Measurements from ENCODE around the gene RPUSD4. TPM values are rescaled to one million over a fixed set of nuclear protein-coding genes. Genes with fewer than 3 reads are reported as not detected.

RPUSD4 gene
- total RNA-seq, 1 donor from 2014 or later, result 18.9 TPM

DNA sequence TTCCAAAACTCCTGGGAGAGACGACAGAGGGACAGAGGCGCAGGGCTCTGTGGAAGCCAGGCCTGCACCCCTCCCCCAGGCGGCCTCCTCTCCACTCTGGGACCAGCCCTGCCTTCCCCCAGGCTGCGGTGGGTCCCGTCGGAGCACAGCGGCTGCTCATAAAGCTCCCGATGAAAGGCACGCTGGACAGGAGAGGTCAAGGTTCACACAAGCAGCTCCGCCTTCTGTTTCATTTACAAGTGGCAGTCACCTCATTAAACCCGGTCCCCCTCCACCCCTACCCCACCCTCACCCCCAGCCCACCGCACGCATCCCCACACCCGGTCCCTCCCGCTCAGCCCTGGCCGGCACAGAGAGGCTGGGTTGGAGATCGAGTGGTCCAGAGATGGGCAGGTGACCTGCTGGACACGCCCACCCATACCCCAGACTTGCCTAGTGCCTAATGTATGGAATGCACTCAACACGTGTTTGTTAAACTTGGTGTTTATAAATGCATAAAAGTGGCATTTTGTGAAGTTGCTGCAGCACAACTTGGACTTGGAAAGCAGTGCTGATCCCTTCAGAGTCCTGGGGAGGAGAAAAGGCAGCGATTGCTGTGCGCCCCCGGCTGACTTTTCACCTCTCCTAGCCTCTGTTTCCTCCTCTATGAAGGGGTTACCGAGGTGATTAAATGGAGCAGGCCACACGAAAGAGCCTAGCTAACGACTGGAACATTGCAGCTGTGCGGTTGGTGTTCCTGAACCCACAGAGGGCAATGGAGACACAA is 26.0 kb downstream of the RPUSD4 start:
- no peak for DNase-seq (ENCODE audit: extremely low read depth, low read depth, low spot score)

DNA sequence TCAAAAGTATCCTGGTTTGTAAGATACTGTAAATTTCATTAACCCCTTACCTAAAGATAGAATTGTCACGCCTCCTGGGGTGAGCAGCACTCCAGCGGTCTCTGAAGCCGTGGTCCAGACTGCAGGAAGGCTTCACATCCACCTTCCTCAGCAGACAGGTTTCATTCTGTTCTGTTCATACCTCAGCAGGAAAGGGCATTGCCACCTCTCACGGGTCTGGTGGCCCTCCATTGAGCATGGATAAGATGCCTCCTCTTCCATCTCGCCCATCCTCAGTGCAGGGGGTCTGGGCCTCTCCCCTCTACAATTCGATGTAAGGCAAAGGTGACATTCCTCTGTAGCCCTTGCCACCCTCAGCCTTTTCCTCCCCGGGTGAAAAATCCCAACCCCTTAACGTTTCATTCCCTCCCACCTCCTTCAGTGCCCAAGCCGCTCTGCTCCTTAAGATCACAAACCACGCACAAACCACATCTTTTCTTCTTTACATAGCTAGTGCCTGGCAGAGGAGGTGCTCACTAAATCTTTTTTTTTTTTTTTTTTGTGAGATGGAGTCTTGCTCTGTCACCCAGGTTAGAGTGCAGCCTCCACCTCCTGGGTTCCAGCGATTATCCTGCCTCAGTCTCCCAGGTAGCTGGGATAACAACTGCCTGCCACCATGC is 28.5 kb downstream of the RPUSD4 start:
- no peak for DNase-seq (ENCODE audit: extremely low read depth, low read depth, low spot score)

DNA sequence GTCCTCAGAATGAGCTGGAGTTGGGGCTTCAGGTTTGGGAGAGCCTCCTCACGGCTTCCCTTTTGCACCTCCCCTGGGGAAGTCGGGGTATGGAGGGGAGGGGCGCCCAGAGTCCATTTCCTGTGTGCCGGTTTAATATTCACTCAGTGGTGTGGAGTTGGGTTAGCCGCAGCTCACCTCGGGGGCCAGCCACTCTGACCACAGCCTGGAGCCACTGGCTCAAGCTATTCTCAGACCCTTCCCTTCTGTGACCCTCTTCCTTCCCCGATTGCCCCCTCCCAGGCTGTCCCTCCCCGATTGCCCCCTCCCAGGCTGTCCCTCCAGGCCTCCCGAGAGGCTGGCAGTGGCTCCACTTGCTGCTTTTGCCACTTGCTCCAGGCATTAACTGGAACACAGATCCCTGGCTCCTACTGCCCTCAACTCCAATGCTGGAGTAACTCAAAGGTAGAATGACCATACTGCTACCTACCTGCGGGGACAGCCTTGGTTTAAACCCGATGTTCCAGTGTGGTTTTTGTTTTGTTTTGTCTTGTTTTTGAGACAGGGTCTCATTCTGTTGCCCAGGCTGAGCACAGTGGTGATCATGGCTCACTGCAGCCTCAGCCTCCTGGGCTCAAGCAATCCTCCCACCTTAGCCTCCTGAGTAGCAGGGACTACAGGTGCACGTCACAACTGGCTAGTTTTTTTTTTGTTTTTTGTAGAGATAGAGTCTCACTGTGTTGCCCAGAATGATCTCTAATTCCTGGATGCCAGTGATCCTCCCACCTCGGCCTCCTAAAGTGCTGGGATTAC is 29.3 kb downstream of the RPUSD4 start:
- no peak for DNase-seq (ENCODE audit: extremely low read depth, low read depth, low spot score)

DNA sequence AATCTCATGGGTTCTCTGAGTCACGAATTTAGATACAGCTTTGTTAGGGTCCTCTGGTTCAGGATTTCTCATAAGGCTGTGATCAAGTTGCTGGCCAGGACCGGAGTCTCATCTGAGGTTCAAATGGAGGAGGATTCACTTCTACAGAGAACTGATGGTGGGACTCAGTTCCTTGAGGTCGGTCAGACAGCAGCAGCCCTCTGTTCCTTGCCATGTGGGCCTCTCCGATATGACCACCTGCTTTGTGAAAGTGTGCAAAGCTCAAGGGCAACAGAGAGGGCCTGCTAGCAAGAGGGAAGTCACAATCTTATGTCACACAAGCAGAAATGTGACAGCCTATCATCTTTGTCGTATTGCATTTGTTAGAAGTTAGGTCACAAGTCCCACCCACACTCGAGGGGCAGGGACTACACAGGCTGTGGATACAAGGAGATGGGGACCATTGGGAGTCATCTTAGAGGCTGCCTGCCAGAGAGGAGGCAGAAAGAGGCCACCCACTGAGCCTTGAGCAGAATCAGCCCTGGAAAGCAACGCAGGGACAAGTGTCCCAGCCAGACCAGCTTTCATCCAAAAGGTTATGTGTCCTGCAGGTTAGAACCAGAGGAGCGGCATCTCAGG is 34.5 kb downstream of the RPUSD4 start:
- no peak for DNase-seq (ENCODE audit: extremely low read depth, low read depth, low spot score)

DNA sequence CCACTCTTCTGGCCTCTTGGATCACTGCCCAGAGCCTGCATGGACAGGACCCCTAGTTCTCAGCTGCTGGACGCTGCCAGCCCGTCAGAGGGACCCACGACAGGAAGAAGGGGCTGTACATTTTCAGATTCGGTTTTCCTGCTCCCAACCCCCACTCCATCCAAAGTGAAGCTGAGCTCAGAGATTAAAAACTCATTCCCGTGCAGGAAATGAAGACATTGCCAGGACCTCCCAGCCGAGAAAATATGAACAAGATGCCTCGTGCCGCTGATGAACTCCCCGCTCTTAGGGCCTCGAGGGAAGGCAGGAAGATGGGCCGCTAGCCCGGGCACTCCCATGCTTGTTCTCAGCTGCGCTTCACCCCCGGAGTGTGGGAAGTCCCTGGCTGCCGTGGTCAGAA is 36.1 kb downstream of the RPUSD4 start:
- no peak for DNase-seq (ENCODE audit: extremely low read depth, low read depth, low spot score)

DNA sequence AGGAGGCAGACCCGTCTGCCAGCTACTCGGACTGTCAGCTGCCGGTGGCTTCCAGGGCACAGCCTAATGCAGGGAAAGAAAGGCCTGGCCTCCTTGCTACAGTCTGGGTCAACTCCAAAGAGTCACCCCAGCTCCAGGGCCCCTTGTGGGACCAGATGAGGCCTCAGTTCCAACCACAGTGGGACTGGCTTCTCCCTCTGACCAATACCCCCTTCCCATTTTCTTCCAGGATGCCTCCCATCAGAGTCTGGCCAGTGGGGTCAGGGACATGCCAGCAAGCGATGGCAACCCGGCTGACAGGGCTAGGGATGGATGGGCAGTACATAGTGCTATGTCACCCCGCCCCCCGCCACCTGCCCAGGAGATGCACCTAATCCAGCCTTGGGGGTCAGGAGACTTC is 36.6 kb downstream of the RPUSD4 start:
- no peak for DNase-seq (ENCODE audit: extremely low read depth, low read depth, low spot score)

DNA sequence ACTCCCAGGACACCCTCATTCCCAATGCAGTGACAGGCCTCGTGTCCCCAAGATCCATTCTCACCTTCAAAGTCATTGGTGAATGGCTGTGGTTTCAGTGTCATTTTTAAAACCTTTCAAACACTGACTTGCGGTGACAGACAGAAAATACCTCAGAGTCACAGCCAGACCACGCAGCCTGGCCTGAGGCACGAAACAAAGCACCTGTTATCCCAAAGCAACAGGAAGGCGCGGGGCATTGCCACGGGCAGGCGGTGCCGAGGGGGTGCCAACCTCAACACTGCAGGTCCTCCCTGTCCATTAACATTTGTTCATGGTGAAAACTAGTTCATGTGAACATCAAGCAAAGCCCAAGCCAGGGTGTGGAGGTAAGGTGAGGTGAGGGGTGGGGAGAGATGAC is 38.2 kb downstream of the RPUSD4 start:
- DNase-seq (ENCODE audit: extremely low read depth, low read depth, low spot score), result no peak

DNA sequence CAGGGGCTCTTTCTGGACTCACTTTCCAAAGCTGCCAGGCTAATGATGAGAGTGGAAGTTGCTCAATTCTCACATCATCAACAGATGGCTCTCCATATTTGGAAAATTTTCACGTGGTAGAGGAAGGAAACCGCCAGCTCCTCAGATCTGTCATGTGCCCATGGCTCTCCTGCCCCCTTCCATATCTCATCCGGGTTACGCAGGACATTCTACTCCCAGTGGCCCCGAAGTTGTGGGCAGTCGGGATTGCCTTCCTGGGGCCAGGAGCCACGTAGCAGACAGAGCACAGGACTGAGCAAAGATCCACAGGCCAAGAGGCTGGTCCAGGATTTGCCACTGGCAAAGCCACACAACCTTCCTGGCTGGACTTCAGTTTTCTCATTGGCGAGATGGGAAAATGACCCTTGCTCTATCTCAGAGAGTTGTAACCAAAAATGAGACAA is 38.8 kb downstream of the RPUSD4 start:
- DNase-seq (ENCODE audit: extremely low read depth, low read depth, low spot score), result no peak

DNA sequence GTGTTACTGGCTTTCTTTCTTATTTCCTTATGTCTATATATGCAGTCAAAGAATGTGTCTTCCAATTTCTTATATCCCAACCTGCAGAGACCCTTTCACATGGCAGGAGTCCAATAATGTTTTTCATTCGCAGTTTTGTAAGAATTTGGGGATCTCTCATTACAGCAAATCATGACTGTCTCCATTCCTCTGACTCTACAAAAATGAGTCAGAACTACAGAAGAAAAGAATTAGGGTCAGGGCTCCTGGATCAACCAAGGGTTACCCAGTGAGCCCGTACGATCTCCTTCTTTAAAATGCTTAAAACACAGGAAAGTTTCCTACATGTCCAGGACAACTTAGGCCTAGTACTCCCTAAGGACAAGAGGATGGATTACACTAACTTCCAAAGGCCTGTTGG is 42.2 kb downstream of the RPUSD4 start:
- DNase-seq (ENCODE audit: extremely low read depth, low read depth, low spot score), result no peak

DNA sequence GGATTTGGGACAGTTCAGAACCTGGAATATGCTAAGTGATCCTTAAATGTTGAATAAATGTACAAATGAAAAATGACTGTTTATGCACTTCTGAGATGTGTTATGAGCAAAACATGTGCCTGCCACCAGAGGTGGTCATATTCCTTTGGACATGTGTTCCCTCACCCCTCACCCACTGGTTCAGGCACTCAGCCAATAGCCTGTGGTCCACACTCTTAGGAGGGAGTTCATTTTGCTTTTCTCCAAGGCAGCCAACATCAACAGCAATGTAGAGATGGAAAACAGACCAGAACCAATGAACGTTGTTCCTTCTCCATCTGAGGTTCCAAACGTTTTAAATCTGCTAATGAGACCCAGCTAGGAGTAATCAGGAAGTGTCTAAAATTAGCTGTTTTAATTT is 44.0 kb downstream of the RPUSD4 start:
- no peak for DNase-seq (ENCODE audit: extremely low read depth, low read depth, low spot score)

DNA sequence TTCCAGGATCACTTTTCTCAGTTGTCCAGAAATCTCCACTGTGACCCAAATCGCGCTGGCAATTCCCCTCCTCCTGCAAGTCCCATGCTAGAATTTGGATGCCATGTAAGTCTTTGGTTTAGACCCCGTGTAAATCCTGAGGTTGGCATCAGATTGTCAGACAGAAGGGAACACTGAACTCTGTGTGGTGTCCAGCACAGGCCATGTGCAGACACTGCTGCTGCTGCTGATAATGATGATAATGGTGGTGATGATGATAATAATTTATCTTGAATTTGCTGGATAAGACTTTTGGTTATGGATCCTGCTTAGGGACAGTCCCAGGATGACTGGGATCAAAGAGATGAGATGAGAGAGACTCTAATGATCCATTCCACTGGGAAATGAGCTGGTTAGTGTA is 45.0 kb downstream of the RPUSD4 start:
- DNase-seq (ENCODE audit: extremely low read depth, low read depth, low spot score), result no peak

DNA sequence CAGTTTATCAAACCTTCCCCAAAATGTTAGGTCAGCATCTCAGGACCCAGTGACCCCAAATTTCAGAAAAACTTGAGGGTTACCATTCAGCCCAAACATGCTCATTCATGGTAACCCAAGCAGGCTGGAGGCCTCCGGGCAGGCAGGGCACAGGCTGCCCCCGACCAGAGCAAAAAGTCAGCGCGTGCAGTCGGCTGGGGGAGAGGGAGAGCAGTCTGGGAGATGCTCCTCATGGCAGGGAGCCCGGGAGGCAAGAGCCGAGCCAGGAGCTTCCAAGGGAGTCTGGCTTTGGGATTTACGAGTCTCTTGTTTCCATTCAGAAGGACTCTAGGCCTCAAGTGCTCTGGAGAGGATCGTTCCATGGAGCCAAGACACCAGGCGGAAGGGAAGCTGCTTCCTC is 45.7 kb downstream of the RPUSD4 start:
- no peak for DNase-seq (ENCODE audit: extremely low read depth, low read depth, low spot score)

DNA sequence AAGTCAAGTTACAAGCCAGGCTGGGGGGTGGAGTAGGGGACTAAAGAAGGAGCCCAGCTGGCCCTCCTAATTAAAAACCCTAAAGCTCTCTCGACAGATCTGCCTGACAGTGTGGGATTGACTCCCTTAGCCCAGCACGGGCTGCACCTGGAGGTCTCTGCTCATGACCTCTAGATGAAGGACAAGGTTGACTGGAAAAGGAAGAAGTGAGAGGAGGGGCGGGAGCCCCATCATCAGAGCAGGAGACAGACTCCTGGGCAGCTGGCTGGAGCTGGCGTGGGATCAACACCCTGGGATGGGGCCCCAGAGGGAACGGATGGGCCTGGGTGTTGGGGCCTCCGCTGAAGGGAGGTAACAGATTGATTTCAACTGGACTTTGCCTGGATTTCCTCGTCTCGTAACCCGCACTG is 46.1 kb downstream of the RPUSD4 start:
- DNase-seq (ENCODE audit: extremely low read depth, low read depth, low spot score), result no peak

DNA sequence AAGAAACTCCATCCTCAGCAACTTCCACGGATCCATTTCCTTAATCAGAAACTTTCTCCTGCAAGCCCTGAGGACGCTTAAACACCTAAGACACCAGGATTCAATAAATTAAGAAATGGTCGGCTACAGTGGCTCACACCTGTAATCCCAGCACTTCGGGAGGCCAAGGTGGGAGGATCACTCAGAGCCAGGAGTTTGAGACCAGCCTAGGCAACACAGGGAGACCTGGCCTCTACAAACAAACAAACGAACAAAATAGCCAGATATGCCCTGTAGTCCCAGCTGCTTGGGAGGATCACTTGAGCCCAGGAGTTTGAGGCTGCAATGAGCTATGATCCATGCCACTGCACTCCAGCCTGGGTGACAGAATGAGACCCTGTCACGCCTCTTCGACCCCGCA is 46.7 kb downstream of the RPUSD4 start:
- DNase-seq (ENCODE audit: extremely low read depth, low read depth, low spot score), result no peak

DNA sequence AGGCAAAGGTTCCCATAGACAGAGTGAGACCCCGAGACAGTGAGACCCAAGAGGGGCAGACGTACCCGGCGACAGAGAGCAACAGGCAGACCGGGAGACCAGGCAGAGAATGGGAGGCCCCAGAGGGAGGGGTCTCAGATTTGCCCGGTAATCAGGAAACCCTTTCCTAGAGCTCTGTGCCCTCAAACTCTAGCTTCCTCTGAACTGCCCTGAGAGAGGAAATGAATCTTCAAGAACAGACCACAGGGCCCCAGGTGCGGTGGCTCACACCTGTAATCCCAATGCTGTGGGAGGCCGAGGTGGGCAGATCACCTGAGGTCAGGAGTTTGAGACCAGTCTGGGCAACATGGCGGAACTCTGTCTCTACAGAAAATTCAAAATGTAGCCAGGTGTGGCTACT is 47.7 kb downstream of the RPUSD4 start:
- no peak for DNase-seq (ENCODE audit: extremely low read depth, low read depth, low spot score)

DNA sequence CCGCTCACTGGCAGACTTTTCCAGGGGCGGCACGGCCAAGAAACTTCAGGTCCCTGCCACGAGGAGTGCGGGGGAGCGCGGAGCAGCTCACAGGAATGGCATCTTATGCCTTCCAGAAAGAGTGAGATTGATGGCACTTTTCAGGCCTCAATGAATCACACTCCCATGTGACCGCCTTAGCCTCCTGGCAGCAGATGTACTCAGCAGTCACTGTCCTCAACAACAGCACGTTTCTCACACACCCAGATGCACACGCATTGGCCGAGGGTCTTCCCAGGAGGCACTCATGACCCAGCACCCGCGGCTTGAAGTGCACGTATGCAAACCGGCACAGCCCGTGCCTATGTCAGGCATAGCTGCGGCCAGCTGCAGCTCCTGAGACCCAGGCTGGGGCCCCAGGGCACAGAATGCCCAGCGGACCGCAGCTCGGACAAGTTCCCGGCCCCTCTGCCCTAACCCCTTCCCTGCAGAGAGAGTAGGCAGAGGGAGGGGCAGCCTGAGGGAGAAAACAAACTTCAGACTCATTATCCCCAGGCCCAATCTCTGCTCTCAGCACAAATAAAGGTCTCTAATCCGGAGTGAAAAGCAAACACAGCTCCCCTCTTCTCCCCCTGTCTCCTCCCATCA is 48.3 kb downstream of the RPUSD4 start:
- no peak for DNase-seq (ENCODE audit: extremely low read depth, low read depth, low spot score)

DNA sequence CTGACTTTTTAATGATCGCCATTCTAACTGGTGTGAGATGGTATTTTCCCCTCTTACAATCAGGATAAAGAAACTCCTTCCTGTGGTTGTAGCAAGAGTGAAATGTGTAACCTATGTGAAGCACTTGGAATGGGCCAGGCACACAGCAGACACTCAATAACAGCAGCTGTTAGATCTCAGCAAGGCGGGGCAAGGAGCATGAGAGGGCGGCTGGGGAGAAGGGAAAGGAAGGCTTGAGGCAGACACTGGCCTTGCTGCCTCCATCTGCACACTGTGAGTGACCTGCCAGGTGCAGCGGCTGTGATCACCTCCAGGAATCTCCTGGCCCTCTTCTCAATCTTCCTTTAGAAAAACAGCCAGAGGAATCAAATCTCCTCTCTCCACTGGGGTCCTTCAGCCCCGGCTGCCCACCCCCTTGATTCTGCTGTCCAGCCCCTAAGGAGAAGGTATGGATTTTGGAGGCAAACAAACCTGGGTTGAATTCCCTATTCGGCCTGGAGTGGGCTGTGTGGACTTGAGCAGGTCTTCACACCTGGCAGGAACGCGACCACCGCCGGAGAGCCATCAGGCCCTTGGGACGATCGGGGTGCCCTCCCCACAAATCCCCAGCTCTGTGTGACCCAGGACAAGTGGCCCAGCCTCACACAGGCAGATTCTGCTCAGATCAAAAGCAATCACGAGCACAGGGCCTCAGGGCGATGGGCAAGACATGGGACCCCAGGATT is 49.0 kb downstream of the RPUSD4 start:
- no peak for DNase-seq (ENCODE audit: extremely low read depth, low read depth, low spot score)

DNA sequence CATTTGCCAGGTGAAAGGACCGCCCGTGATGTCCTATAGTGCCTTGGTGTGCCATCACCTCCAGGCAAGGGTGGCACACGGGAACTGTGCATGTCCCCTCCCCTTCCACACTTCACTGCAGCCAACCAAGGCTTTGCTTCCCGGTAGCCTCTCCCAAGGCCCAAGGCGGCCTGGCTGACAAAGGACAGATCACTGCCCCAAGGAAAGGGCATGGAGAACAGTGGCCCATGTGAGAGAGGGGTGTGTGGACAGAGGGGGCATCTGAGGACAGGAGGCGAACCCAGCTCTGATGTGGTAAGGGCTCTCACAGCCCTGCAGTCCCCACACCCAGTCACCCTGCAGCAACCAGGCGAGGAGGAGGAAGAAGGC is 50.4 kb downstream of the RPUSD4 start:
- DNase-seq (ENCODE audit: extremely low read depth, low read depth, low spot score), result no peak

DNA sequence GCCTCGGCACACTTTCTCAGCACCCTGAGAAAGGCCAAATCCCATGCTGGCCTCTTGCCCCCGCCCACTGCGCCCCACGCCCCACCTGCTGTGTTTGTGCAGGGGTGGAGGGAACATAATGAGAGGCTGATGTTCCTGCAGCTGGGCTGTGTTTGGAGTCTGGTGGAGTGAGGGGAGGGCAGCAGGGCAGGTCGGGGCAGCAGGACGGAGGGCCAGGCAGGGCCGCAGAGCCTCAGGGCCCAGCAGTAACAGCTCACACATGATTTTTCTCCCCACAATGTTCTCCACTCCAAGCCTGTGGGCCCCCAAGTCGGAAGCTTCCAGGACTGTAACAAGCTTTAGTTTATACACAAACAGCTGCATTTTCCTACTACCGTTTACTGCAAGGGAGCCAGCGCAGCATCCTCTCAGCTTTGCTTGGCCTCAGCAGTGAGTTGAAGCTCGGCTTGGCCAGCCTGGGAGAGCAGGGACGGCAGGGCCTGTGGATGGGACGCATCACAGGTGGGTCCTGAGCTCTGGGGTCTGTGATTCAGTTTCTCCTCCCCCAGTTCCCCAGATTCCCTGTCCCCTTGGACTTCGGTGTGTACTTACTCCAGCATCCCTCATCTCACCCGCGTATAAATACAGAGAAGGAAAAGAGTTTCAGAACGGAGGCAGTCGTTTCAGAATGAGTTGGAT is 51.0 kb downstream of the RPUSD4 start:
- DNase-seq (ENCODE audit: extremely low read depth, low read depth, low spot score), result no peak

Data from glomerular endothelial cell (primary cell).